IPS-15b (cell line): Measurements from ENCODE around the gene ALG1.

Experiments
- H3K27me3 ChIP-seq: one replicate; pipeline ENCODE4 v1.6.1; 2013; ENCODE audit warnings: low read length; ENCODE audit not compliant: control insufficient read depth, insufficient read depth
- H3K36me3 ChIP-seq: one replicate; pipeline ENCODE4 v1.6.1; 2013; ENCODE audit warnings: low read length; ENCODE audit not compliant: control insufficient read depth, insufficient read depth
- H3K4me1 ChIP-seq: one replicate; pipeline ENCODE4 v1.6.1; 2013; ENCODE audit warnings: mild to moderate bottlenecking, low read length; ENCODE audit not compliant: control insufficient read depth, insufficient read depth
- H3K4me3 ChIP-seq: one replicate; pipeline ENCODE4 v1.5.1; 2013; ENCODE audit warnings: low read depth, low read length
- H3K9ac ChIP-seq: one replicate; pipeline ENCODE4 v1.6.1; 2013; ENCODE audit warnings: low read depth, mild to moderate bottlenecking, low read length
- H3K9me3 ChIP-seq: one replicate; pipeline ENCODE4 v1.6.1; 2013; ENCODE audit warnings: mild to moderate bottlenecking, low read length; ENCODE audit not compliant: control insufficient read depth, insufficient read depth

The ALG1 gene, protein sequence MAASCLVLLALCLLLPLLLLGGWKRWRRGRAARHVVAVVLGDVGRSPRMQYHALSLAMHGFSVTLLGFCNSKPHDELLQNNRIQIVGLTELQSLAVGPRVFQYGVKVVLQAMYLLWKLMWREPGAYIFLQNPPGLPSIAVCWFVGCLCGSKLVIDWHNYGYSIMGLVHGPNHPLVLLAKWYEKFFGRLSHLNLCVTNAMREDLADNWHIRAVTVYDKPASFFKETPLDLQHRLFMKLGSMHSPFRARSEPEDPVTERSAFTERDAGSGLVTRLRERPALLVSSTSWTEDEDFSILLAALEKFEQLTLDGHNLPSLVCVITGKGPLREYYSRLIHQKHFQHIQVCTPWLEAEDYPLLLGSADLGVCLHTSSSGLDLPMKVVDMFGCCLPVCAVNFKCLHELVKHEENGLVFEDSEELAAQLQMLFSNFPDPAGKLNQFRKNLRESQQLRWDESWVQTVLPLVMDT

DNA sequence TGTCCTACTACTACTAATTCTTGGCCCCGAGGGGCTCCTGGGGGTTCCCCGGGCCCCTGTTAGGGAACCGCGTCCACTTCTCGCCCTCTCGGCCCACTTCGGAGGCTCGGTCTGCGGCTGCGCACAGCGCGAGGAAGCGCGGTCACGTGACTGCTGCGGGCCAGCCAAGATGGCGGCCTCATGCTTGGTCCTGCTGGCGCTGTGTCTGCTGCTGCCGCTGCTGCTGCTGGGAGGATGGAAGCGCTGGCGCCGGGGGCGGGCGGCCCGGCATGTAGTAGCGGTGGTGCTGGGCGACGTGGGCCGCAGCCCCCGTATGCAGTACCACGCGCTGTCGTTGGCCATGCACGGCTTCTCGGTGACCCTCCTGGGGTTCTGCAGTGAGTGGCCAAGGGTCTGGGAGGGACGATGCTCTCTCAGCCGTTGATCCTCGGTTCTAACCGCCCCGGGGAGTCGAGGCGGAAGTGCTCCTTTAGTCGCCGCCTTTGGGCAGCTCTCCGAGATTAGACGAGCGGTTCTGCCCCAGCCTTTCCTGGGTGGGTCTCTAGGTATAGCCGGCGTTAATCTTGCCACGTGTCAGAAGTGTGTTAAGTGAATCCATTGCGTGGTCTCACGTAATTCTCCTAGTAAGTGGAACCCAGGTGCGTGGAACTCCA, at the start of gene ALG1:
ALG1 (plus strand) TSS at position 163 of the 653 bp plus-strand sequence; CDS start at position 170, 7 bp downstream.
- Histone ChIP-seq H3K27me3 (no peaks in the 10 kb centered on the region), H3K9me3 (no peaks in the 10 kb centered on the region), H3K4me1 (no peaks in the 10 kb centered on the region), H3K9ac (peak within 1 kb of the TSS; percentile 71), H3K4me3 (peak within 1 kb of the TSS; percentile 88), H3K36me3 (peaks cover 11% of the 10 kb centered on the region)

DNA sequence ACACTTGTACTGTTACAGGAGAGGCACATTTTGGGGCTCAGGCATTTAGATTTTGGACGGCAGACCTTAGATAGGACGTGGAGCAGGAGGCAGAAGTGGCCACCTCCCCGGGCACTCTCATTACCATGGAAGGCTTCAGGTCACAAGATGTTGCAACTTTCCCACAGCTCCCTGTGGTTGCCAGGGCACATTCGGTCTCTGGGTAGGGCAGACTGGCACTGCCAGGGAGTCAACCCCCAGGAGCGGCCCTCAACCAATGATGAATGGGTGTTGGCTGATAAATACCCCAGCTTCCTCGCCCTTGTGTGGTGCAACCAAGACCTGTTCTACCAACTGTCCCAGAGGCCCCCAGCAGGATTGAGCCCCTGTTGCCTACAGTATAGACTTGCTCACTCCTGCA, 49.1 kb upstream of the ALG1 start:
- no peaks in the 10 kb centered on the region for H3K9me3 ChIP-seq

DNA sequence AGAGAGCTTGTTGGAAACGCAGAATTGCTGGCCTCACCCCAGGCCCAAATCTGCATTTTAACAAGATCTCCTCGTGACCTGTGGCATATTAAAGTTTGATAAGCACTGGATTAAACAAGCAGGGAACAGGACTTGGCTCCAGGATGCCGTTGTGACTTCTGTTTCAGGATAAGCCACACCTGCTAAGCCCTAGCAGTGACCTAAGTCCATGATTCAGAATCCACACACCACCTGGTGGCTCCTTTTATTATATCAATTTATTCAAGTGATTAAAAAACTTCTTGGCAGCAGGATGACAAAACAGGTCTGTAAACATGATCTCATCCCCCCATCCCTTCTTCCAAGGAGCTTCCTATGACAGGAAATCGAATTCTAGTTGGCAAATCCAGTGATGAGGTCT, 47.0 kb upstream of the ALG1 start:
- H3K27me3 ChIP-seq, result no peaks in the 10 kb centered on the region

More for the DNA sequence above, 49.1 kb upstream of the ALG1 start:
- Histone ChIP-seq H3K27me3 (no peaks in the 10 kb centered on the region), H3K9ac (no peak overlapping the region), H3K4me1 (no peaks in the 10 kb centered on the region), H3K4me3 (no peak overlapping the region), H3K36me3 (peaks cover 3% of the 10 kb centered on the region)

DNA sequence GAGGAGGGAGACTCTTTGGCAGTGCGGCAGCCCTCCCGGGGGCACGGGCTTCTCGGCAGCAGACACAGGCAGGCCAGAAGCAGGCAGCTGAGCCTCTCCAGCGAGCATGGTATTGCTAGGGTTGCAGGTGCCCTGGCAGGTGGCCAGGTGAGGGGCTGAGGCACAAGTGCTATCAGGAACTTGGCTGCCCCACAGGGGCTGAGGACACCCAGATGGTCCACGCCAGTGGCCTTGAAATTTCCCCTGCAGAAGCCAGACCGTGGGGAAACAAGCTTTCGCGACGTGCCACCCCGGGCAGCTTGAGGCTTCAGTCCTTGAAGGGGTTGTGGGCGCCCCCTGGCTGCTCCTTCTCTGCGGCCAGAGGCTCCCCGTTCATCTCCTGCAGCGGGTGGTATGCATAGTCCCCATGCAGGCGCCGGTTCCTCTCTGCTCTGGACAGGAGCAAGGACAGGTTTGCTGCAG, 46.4 kb upstream of the ALG1 start:
- H3K4me3 ChIP-seq, result no peak overlapping the region
- peaks cover 3% of the 10 kb centered on the region for H3K36me3 ChIP-seq
- H3K4me1 ChIP-seq, result no peaks in the 10 kb centered on the region
- H3K9me3 ChIP-seq, result no peaks in the 10 kb centered on the region
- no peak overlapping the region for H3K9ac ChIP-seq
- H3K27me3 ChIP-seq, result no peaks in the 10 kb centered on the region

More for the DNA sequence above, 47.0 kb upstream of the ALG1 start:
- H3K36me3 ChIP-seq, result peaks cover 3% of the 10 kb centered on the region
- H3K4me3 ChIP-seq, result no peak overlapping the region
- H3K9ac ChIP-seq, result no peak overlapping the region
- no peaks in the 10 kb centered on the region for H3K9me3 ChIP-seq
- no peaks in the 10 kb centered on the region for H3K4me1 ChIP-seq

DNA sequence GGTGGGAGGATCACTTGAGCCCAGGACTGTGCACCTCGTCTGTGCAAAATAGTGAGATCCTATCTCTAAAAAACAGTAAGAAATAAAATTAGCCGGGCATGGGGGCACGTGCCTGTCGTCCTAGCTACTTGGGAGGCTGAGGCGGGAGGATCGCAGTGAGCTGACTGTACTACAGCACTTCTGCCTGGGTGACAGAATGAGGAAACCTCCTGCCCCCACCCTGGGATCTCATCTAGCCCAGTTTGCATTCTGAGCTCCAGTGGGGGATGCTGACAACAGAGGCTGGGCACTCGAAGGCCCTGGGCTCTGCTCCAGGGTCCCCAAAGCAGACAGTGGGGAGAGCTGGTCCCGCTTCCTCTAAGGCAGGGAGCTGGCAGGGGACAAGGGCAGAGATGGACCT, 45.0 kb upstream of the ALG1 start:
- H3K9ac ChIP-seq, result no peak overlapping the region
- H3K9me3 ChIP-seq, result no peaks in the 10 kb centered on the region
- H3K27me3 ChIP-seq, result no peaks in the 10 kb centered on the region
- H3K4me1 ChIP-seq, result no peaks in the 10 kb centered on the region
- peaks cover 3% of the 10 kb centered on the region for H3K36me3 ChIP-seq
- no peak overlapping the region for H3K4me3 ChIP-seq

DNA sequence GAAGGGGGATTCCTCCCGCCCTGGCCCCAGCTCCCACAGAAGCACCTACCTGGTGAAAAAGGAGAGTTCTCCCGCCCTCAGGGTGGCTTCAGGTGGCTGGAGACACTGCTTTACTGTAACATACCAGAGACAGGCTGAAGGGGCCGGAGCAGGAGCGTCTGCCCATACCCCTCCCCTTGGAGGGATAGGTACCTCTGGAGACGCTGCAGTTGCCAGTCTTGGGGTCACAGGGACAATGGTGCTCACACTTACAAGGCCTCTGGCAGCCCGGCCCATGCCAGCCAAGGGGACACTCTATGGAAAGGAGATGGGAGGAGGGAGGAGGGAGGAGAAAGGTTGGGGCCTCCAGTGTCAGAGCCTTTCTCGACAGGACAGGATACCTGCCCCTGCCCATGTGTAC, 44.6 kb upstream of the ALG1 start:
- H3K4me3 ChIP-seq, result no peak overlapping the region
- peaks cover 3% of the 10 kb centered on the region for H3K36me3 ChIP-seq

DNA sequence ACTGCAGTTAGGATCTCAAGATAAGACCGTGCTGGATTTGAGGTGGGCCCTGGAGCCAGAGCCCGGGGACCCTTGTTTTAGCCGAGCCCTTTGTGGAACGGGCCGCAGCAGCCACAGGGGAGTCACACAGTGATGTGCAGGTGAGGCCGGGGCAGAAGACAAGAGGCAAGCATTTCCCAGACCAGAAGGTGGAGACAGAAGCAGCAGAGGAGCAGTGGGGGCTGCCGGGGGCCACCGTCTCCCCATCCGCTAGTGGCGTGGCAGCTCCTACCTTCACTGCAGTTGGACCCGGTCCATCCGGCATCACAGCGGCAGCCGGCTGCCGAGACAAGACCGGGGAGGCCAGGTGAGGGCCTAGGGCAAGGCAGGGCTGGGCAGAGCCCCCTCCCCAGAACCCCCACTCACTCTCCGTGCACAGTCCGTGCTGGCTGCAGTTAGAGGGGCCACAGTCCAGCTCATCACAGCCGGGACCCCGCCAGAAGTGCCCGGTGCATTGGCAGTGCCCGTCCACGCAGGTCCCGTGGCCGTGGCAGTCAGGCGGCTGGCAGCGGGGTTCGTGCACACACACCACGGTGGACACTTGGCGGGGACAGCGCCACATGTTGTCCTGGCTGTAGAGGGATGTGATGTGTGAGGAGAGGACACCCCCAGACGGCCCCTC, 43.9 kb upstream of the ALG1 start:
- no peaks in the 10 kb centered on the region for H3K9me3 ChIP-seq
- H3K9ac ChIP-seq, result no peak overlapping the region
- H3K27me3 ChIP-seq, result peaks cover 2% of the 10 kb centered on the region

More for the DNA sequence above, 44.6 kb upstream of the ALG1 start:
- Histone ChIP-seq H3K9me3 (no peaks in the 10 kb centered on the region), H3K9ac (no peak overlapping the region), H3K27me3 (no peaks in the 10 kb centered on the region), H3K4me1 (no peaks in the 10 kb centered on the region)

DNA sequence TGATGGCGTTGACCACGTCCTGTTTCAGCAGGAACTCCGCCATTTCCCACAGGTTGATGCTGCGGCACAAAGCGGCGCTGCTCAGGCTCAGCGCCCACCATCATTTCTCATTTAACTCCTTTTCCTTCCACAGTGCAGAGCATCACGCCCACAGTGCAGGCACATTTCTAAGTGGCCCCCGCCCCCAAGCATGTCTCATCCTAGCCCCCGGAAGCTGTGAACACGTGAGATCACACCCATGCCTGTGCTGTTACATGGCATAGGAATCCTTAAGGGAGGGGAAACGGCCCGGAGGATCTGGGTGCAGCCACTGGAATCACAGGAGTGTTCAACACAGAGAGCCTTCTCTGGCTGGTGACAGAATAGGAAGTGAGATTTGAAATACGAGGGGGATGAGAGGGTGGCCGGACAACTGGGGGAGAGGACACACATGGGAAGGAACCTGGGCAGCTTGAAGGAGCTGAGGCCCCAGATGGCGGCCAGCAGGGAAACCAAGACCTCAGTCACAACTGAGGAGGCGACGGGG, 42.6 kb upstream of the ALG1 start:
- Histone ChIP-seq H3K27me3 (peaks cover 6% of the 10 kb centered on the region), H3K9ac (no peak overlapping the region), H3K4me1 (peaks cover 3% of the 10 kb centered on the region), H3K36me3 (peaks cover 3% of the 10 kb centered on the region), H3K9me3 (no peaks in the 10 kb centered on the region), H3K4me3 (no peak overlapping the region)

More for the DNA sequence above, 43.9 kb upstream of the ALG1 start:
- peaks cover 3% of the 10 kb centered on the region for H3K36me3 ChIP-seq
- no peak overlapping the region for H3K4me3 ChIP-seq
- peaks cover 1% of the 10 kb centered on the region for H3K4me1 ChIP-seq

DNA sequence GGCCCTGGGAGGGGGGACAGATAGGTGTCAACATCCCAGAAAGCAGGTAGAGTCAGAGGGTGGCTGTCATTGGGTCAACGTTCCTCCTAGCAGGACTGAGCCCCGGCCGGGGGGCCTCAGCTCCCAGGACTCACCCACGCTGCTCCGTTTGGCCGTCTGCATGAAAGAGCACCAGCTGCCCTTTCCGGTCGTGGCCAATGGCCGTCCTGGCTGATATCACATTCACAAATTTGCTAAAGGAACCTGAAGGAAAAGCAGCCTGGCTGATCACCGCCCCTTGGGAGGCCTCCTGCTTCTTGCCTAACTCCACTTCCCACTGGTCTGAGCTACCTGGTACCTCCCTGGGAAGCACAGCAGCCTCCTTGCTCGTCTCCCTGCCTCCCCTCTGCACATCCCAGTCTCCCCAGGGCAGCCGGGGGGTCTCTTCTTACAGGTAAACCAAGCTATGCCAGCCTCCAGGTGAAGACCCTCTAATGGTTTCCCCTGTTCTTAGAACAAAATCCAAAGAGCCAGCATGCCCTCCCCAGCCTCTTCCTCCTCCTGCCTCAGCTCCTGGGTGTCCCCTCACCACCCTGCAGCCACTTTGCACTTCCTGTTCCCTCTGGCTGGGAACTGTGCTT, 41.3 kb upstream of the ALG1 start:
- Histone ChIP-seq H3K9ac (no peak overlapping the region), H3K36me3 (no peaks in the 10 kb centered on the region), H3K4me3 (no peak overlapping the region), H3K4me1 (peaks cover 5% of the 10 kb centered on the region), H3K27me3 (peaks cover 6% of the 10 kb centered on the region), H3K9me3 (no peaks in the 10 kb centered on the region)

DNA sequence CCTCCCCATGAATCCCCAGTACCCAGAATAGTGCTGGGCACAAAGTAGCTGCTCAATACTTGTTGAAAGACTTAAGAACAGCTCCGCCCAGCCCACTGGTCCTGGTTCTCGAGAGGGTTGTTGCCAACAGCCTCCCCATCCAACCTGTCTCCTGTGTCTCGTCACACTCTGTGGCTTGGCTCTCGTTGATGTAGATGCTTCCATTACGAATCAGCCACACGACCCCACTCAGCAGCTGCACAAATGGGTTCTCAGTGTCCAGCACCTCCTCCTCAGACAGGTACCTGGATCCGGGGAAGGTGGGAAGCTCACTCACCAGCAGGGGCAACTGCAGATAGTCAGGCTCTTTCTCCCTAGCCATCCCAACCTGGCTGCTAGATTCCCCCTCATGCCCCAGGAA, 40.0 kb upstream of the ALG1 start:
- no peaks in the 10 kb centered on the region for H3K36me3 ChIP-seq
- H3K4me3 ChIP-seq, result no peak overlapping the region
- H3K27me3 ChIP-seq, result peaks cover 6% of the 10 kb centered on the region
- no peaks in the 10 kb centered on the region for H3K9me3 ChIP-seq
- no peak overlapping the region for H3K9ac ChIP-seq
- peaks cover 7% of the 10 kb centered on the region for H3K4me1 ChIP-seq

DNA sequence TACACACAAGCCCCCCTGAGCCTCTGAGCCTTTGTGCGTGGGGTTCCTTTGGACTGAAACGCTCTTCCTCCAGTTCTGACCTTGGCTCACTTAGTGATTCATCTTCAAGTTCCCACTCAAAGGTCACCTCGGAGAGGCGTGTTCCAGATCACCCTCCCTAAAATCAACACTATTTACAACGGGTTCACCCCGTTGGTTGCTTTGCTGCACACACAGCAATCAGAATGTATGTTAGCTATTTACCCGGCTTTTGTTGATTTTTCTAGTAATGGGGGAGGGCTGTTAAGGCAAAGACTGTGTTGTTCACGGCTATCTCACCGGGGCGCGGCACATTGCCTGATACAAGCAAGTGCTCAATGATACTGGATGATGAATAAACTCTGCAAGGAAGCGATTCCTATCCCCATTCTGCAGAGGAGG, 38.9 kb upstream of the ALG1 start:
- Histone ChIP-seq H3K27me3 (peaks cover 6% of the 10 kb centered on the region), H3K4me3 (peak overlapping the region; percentile 76), H3K4me1 (peaks cover 13% of the 10 kb centered on the region), H3K36me3 (no peaks in the 10 kb centered on the region), H3K9ac (no peak overlapping the region), H3K9me3 (no peaks in the 10 kb centered on the region)
